RWPE2 (cell line): ENCODE results near the gene FBXW8.

ENCODE experiments used
- ATAC-seq: fragments of 200-7000 bp; cut with Tn5 transposase; 3 replicates; pipeline ENCODE4 v1.9.1; 2021; ENCODE audit warnings: low read depth
- DNase-seq: peaks from one replicate; pipeline ENCODE4 v3.0.0-alpha.2; 2020; ENCODE audit warnings: low spot score
- H3K27ac ChIP-seq: fragments of 450-650 bp; 2 replicates; pipeline ENCODE4 v1.5.1; 2017; ENCODE audit warnings: mild to moderate bottlenecking; ENCODE audit not compliant: poor library complexity, severe bottlenecking
- H3K27me3 ChIP-seq: fragments of 250-450 bp; sonication (Bioruptor Pico); 2 replicates; pipeline ENCODE4 v1.5.1; 2021; ENCODE audit warnings: mild to moderate bottlenecking, moderate library complexity; ENCODE audit not compliant: insufficient read depth, poor library complexity, severe bottlenecking
- H3K36me3 ChIP-seq: fragments of 250-450 bp; sonication (Bioruptor Pico); 2 replicates; pipeline ENCODE4 v1.5.1; 2020; ENCODE audit warnings: low read depth, mild to moderate bottlenecking, moderate library complexity
- H3K4me1 ChIP-seq: fragments of 250-450 bp; sonication (Bioruptor Pico); 2 replicates; pipeline ENCODE4 v1.5.1; 2021; ENCODE audit warnings: mild to moderate bottlenecking, moderate library complexity; ENCODE audit not compliant: insufficient read depth, poor library complexity, severe bottlenecking
- H3K4me3 ChIP-seq: fragments of 250-450 bp; sonication (Bioruptor Pico); 2 replicates; pipeline ENCODE4 v1.5.1; 2021; ENCODE audit warnings: mild to moderate bottlenecking, moderate library complexity; ENCODE audit not compliant: severe bottlenecking
- H3K9me3 ChIP-seq: fragments of 250-450 bp; sonication (Bioruptor Pico); 2 replicates; pipeline ENCODE4 v1.5.1; 2021; ENCODE audit warnings: mild to moderate bottlenecking, moderate library complexity; ENCODE audit not compliant: severe bottlenecking
- TF ChIP-seq, protein P1 (sequence below): fragments of 450-650 bp; IDR thresholded peaks from one replicate; pipeline ENCODE4 v1.5.1; 2017; ENCODE audit warnings: mild to moderate bottlenecking, moderate library complexity; ENCODE audit not compliant: poor library complexity, severe bottlenecking

The FBXW8 gene

DNA sequence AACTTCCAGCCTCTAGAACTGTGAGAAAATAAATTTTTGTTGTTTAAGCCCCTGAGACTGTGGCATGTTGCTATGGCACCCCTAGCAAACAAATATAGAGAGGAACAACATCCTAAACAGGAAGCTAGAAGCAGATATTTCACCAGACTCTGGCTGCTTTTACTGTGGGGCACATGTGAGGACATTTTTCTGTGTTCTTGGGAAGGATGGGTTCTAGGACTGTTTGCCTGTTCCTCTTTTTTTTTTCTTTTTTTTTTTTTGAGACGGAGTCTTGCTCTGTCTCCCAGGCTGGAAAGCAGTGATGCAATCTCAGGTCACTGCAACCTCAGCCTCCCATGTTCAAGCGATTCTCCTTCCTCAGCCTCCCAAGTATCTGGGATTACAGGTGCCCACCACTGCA, 25.3 kb upstream of the FBXW8 start:
- H3K27ac ChIP-seq, result no peak overlapping the region
- DNase-seq, result no peak

DNA sequence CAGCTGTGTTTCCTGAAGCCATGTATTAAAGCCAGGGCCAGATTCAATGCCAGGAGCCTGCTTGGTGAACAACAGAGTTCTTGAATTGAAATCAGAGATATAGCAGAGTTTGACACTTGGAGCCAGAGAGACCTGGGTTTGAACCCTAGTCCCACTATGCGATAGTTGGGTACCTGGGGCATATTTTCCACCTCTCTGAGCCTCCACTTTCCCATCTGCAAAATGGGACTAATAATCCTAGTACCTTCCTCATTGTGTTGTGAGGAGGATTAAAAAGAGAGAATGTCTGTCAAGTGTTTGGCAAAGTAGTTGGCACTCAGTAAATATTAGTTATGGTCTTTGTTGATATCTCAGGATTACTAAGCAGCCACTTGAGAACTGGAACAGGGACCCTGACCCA, 23.5 kb upstream of the FBXW8 start:
- Histone ChIP-seq H3K4me3 (no peak overlapping the region), H3K36me3 (no peaks in the 10 kb centered on the region), H3K4me1 (no peaks in the 10 kb centered on the region), H3K9me3 (no peaks in the 10 kb centered on the region), H3K27me3 (peaks cover 10% of the 10 kb centered on the region), H3K27ac (no peak overlapping the region)
- no peak for ATAC-seq
- DNase-seq, result no peak
- TF ChIP-seq, protein P1, sequence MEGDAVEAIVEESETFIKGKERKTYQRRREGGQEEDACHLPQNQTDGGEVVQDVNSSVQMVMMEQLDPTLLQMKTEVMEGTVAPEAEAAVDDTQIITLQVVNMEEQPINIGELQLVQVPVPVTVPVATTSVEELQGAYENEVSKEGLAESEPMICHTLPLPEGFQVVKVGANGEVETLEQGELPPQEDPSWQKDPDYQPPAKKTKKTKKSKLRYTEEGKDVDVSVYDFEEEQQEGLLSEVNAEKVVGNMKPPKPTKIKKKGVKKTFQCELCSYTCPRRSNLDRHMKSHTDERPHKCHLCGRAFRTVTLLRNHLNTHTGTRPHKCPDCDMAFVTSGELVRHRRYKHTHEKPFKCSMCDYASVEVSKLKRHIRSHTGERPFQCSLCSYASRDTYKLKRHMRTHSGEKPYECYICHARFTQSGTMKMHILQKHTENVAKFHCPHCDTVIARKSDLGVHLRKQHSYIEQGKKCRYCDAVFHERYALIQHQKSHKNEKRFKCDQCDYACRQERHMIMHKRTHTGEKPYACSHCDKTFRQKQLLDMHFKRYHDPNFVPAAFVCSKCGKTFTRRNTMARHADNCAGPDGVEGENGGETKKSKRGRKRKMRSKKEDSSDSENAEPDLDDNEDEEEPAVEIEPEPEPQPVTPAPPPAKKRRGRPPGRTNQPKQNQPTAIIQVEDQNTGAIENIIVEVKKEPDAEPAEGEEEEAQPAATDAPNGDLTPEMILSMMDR, result no peak

More for the DNA sequence above, 25.3 kb upstream of the FBXW8 start:
- Histone ChIP-seq H3K4me1 (no peaks in the 10 kb centered on the region), H3K27me3 (peaks cover 21% of the 10 kb centered on the region), H3K9me3 (no peaks in the 10 kb centered on the region), H3K4me3 (no peak overlapping the region), H3K36me3 (no peaks in the 10 kb centered on the region)
- ATAC-seq, result no peak
- TF ChIP-seq, protein P1, result no peak

DNA sequence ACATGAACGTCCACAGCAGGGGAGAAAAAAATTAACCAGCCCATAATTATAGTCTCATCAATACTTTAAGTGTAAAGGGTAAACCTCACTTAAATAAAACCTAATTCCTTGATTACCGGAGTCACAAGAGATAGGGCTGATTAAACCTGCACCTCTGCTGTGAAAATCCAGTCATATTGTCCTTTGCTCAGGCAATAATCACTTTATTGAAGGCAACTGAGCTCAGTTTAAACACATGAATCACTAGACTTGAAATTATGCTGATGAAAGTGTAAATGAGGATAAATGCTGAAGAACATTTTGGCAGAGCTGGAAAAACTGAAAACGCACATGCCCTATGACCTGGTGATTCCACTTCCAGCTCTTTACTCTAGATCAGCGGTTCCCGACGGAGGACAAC, 22.9 kb upstream of the FBXW8 start:
- Histone ChIP-seq H3K4me1 (no peaks in the 10 kb centered on the region), H3K27me3 (peaks cover 4% of the 10 kb centered on the region), H3K4me3 (no peak overlapping the region), H3K9me3 (no peaks in the 10 kb centered on the region), H3K36me3 (no peaks in the 10 kb centered on the region), H3K27ac (no peak overlapping the region)
- no peak for ATAC-seq
- DNase-seq, result no peak
- TF ChIP-seq, protein P1, result no peak

DNA sequence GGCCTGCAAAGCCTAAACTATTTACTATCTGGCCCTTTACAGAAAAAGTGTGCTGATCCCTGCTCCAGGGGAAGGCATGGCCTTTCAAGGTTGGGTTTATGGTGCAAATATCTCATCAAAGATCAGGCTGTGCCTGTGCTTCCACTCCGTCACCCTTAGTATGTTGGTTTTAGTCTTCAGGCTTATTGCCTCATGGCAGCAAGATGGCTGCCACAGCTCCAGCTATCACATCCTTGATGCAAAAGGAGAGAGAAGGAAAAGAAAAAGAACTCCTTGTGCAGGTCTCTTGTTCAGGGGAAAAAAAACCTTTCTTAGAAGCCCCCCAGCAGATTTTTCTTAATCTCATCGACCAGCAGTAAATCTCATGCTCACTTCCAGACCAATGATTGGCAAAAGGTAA, 20.4 kb upstream of the FBXW8 start:
- DNase-seq (no peak), ATAC-seq (no peak)
- no peak overlapping the region for H3K4me3 ChIP-seq
- TF ChIP-seq, protein P1, result no peak
- no peaks in the 10 kb centered on the region for H3K36me3 ChIP-seq
- no peaks in the 10 kb centered on the region for H3K27me3 ChIP-seq
- H3K27ac ChIP-seq, result no peak overlapping the region
- H3K4me1 ChIP-seq, result no peaks in the 10 kb centered on the region
- H3K9me3 ChIP-seq, result no peaks in the 10 kb centered on the region

DNA sequence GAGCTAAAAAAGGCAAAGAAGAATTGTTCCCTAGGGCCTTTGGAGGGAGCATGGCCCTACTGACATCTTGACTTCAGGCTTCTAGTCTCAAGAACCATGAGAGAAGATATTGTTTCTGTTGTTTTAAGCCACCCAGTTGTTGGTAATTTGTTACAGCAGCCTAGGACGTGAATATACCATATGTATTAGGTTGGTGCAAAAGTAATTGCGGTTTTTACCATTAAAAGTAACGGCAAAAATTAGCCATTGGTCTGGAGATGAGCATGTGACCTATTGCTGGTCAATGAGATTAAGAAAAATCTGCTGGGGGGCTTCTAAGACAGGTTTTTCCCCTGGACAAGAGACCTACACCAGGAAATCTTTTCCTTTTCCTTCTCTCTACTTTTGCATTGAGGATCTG, 19.7 kb upstream of the FBXW8 start:
- Histone ChIP-seq H3K4me3 (no peak overlapping the region), H3K27ac (no peak overlapping the region)
- no peak for ATAC-seq

More for the DNA sequence above, 19.7 kb upstream of the FBXW8 start:
- TF ChIP-seq, protein P1, result no peak
- Histone ChIP-seq H3K9me3 (no peaks in the 10 kb centered on the region), H3K27me3 (no peaks in the 10 kb centered on the region), H3K4me1 (no peaks in the 10 kb centered on the region), H3K36me3 (no peaks in the 10 kb centered on the region)
- no peak for DNase-seq
